HCT116 (cell line): ENCODE measurements around the gene PRKN. TPM values are rescaled to one million over a fixed set of nuclear protein-coding genes. Genes with fewer than 3 reads are reported as not detected.

Experiments used
- ATAC-seq: fragments of 200-7000 bp; cut with Tn5 transposase; 2 replicates; pipeline ENCODE4 v1.9.1; 2020; ENCODE audit warnings: mild to moderate bottlenecking, moderate library complexity
- BruUV-seq: library from RNA; stranded (reverse); fragments of 400-500 nt; replicated peaks from 2 replicates; lab custom pipeline; 2021; lab: Mats Ljungman, UMichigan
- CTCF ChIA-PET: fragments of 300-600 bp; sonication (Branson Sonifier 250); formaldehyde crosslinking; loops from one replicate; lab custom pipeline; 2021; ENCODE audit warnings: antibody characterized with exemption; lab: Charles Lee
- POLR2A ChIA-PET: fragments of 300-600, 350-600 bp; sonication (Branson Sonifier 250); formaldehyde crosslinking; loops from one replicate; lab custom pipeline; 2021; ENCODE audit warnings: antibody characterized with exemption; lab: Charles Lee
- RAD21 ChIA-PET, 2 experiments: fragments of 300-600 bp; sonication (Branson Sonifier 250); formaldehyde crosslinking; loops; one replicate each; lab custom pipeline; 2023; ENCODE audit warnings: low total read pairs in 2 of 2; ENCODE audit not compliant: uncharacterized antibody in 2 of 2, unreplicated experiment in 2 of 2, low non-redundant PET in 1 of 2; lab: Charles Lee
- DNase-seq: peaks from one replicate; pipeline ENCODE4 v3.0.0-alpha.2; 2010; ENCODE audit warnings: low read depth, low spot score
- H2AFZ ChIP-seq: fragments of 200-600 bp; shearing (Covaris generic), sonication (generic); 2 replicates; pipeline ENCODE4 v1.6.1; 2017; ENCODE audit warnings: low read depth, mixed run types, mixed read lengths, antibody characterized with exemption, low read length; ENCODE audit not compliant: poor library complexity, severe bottlenecking
- H3K27ac ChIP-seq: 2 replicates; pipeline ENCODE4 v1.5.1; 2012; ENCODE audit warnings: low read depth, low read length
- H3K27me3 ChIP-seq: fragments of 200-600 bp; sonication (generic); 2 replicates; pipeline ENCODE4 v1.6.1; 2016; ENCODE audit warnings: mixed run types, low read length, mixed read lengths; ENCODE audit not compliant: insufficient read depth
- H3K36me3 ChIP-seq, 2 experiments: fragments of 200-500 bp in 1 of 2; fragments of 200-600 bp in 1 of 2; sonication (Bioruptor generic) in 1 of 2; sonication (generic) in 1 of 2; 2 replicates each; pipeline versions ENCODE4 v1.5.1 to v1.6.1; 2014 to 2016; ENCODE audit warnings: low read length in 2 of 2, inconsistent platforms in 1 of 2, mixed read lengths in 1 of 2, mixed run types in 1 of 2; ENCODE audit not compliant: insufficient read depth in 2 of 2, control insufficient read depth in 1 of 2
- H3K4me1 ChIP-seq, 2 experiments: fragments of 200-600 bp in 1 of 2; sonication (generic) in 1 of 2; 2 replicates each; pipeline versions ENCODE4 v1.5.1 to v1.6.1; 2012 to 2017; ENCODE audit warnings: low read length in 2 of 2, inconsistent platforms in 1 of 2, mild to moderate bottlenecking in 1 of 2, mixed read lengths in 1 of 2, mixed run types in 1 of 2, moderate library complexity in 1 of 2; ENCODE audit not compliant: insufficient read depth in 2 of 2, control insufficient read depth in 1 of 2
- H3K4me2 ChIP-seq: fragments of 200-600 bp; sonication (generic); 2 replicates; pipeline ENCODE4 v1.6.1; 2017; ENCODE audit warnings: mixed run types, low read length, mixed read lengths
- H3K4me3 ChIP-seq, 2 experiments: fragments of 200-600 bp in 1 of 2; sonication (generic) in 1 of 2; replicated peaks in 1 of 2; 2 replicates each; pipeline ENCODE4 v1.5.1; 2011 to 2016; ENCODE audit warnings: low read length in 2 of 2, control low read depth in 1 of 2, low read depth in 1 of 2, mild to moderate bottlenecking in 1 of 2, mixed read lengths in 1 of 2, mixed run types in 1 of 2
- H3K79me2 ChIP-seq: fragments of 200-600 bp; sonication (generic); 2 replicates; pipeline ENCODE4 v1.6.1; 2017; ENCODE audit warnings: mild to moderate bottlenecking, mixed run types, low read length, moderate library complexity, mixed read lengths; ENCODE audit not compliant: insufficient read depth
- H3K9ac ChIP-seq: fragments of 200-600 bp; sonication (generic); 2 replicates; pipeline ENCODE4 v1.6.1; 2016; ENCODE audit warnings: low read length, mixed read lengths
- H3K9me2 ChIP-seq: fragments of 200-600 bp; sonication (generic), shearing (Covaris generic); 2 replicates; pipeline ENCODE4 v1.6.1; 2017; ENCODE audit warnings: mixed run types, mild to moderate bottlenecking, moderate library complexity; ENCODE audit not compliant: insufficient read depth
- H3K9me3 ChIP-seq, 2 experiments: fragments of 200-500 bp in 1 of 2; fragments of 200-600 bp in 1 of 2; sonication (Bioruptor generic) in 1 of 2; sonication (generic) in 1 of 2; 2 replicates each; pipeline ENCODE4 v1.6.1; 2014 to 2017; ENCODE audit warnings: low read length in 2 of 2, mixed read lengths in 2 of 2, inconsistent platforms in 1 of 2, low read depth in 1 of 2, mild to moderate bottlenecking in 1 of 2, mixed run types in 1 of 2, moderate library complexity in 1 of 2; ENCODE audit not compliant: control insufficient read depth in 1 of 2, insufficient read depth in 1 of 2
- H4K20me1 ChIP-seq: fragments of 200-600 bp; sonication (generic), shearing (Covaris generic); 2 replicates; pipeline ENCODE4 v1.6.1; 2017; ENCODE audit warnings: mixed run types, mild to moderate bottlenecking, moderate library complexity; ENCODE audit not compliant: insufficient read depth
- CBX3 ChIP-seq: IDR thresholded peaks from 2 replicates; pipeline ENCODE4 v1.6.1; 2012; ENCODE audit warnings: low read depth
- CEBPB ChIP-seq: IDR thresholded peaks from 2 replicates; pipeline ENCODE4 v1.6.1; 2012; ENCODE audit warnings: low read depth
- CTCF ChIP-seq, 3 experiments: fragments of 200-600 bp in 1 of 3; sonication (generic) in 1 of 3; IDR thresholded peaks in 2 of 3; conservative IDR thresholded peaks in 1 of 3; 2 replicates each; pipeline ENCODE4 v1.5.1; 2012 to 2017; ENCODE audit warnings: low read depth in 2 of 3, low read length in 2 of 3, antibody characterized with exemption in 1 of 3, borderline replicate concordance in 1 of 3, control low read depth in 1 of 3, mild to moderate bottlenecking in 1 of 3, mixed read lengths in 1 of 3, mixed run types in 1 of 3, moderate library complexity in 1 of 3; ENCODE audit not compliant: insufficient read depth in 1 of 3
- EGR1 ChIP-seq: IDR thresholded peaks from 2 replicates; pipeline ENCODE4 v1.6.1; 2012; ENCODE audit warnings: low read depth
- EZH2 ChIP-seq: fragments of 200-600 bp; sonication (generic); IDR thresholded peaks from 2 replicates; pipeline ENCODE4 v1.6.1; 2017; ENCODE audit warnings: antibody characterized with exemption, mixed run types
- EZH2phosphoT487 ChIP-seq: fragments of 200-600 bp; IDR thresholded peaks from 2 replicates; pipeline ENCODE4 v1.6.1; 2018; ENCODE audit warnings: antibody characterized with exemption, borderline replicate concordance
- JUND ChIP-seq: IDR thresholded peaks from 2 replicates; pipeline ENCODE4 v1.6.1; 2012
- POLR2A ChIP-seq: IDR thresholded peaks from 2 replicates; pipeline ENCODE4 v1.7.0; 2011; ENCODE audit warnings: borderline replicate concordance; ENCODE audit not compliant: insufficient read depth, insufficient read length; ENCODE audit errors: extremely low read depth
- POLR2AphosphoS5 ChIP-seq: IDR thresholded peaks from 2 replicates; pipeline ENCODE4 v1.6.1; 2011; ENCODE audit warnings: mild to moderate bottlenecking, low read depth, low read length, moderate library complexity
- SIN3A ChIP-seq: IDR thresholded peaks from 2 replicates; pipeline ENCODE4 v1.6.1; 2012; ENCODE audit warnings: low read depth
- SP1 ChIP-seq: IDR thresholded peaks from 2 replicates; pipeline ENCODE4 v1.6.1; 2012; ENCODE audit warnings: low read depth
- SRF ChIP-seq: IDR thresholded peaks from 2 replicates; pipeline ENCODE4 v1.6.1; 2012; ENCODE audit warnings: low read depth
- TCF7L2 ChIP-seq: IDR thresholded peaks from 2 replicates; pipeline ENCODE4 v1.7.0; 2011; ENCODE audit warnings: borderline replicate concordance, inconsistent platforms; ENCODE audit not compliant: insufficient read depth, insufficient read length; ENCODE audit errors: extremely low read depth
- YY1 ChIP-seq: IDR thresholded peaks from 2 replicates; pipeline ENCODE4 v1.6.1; 2011; ENCODE audit warnings: low read length, low read depth, moderate library complexity, mild to moderate bottlenecking; ENCODE audit not compliant: insufficient replicate concordance; ENCODE audit errors: extremely low read depth
- ZFX ChIP-seq: fragments of 450-650 bp; IDR thresholded peaks from 2 replicates; pipeline ENCODE4 v1.6.1; 2017
- ZNF274 ChIP-seq: fragments of 200-500 bp; sonication (Bioruptor generic); IDR thresholded peaks from 2 replicates; pipeline ENCODE4 v1.6.1; 2014; ENCODE audit warnings: mild to moderate bottlenecking, low read depth, low read length, inconsistent platforms
- intact Hi-C: fragments of 100-400 bp; cut with micrococcal nuclease; formaldehyde crosslinking; loops from 2 replicates; pipeline ENCODE4 v1.10.0; 2022
- total RNA-seq: library from RNA; stranded (reverse); gene quantifications from one replicate; pipeline ENCODE4 v1.2.1, GENCODE V29; 2021; ENCODE audit not compliant: unreplicated experiment
- TF ChIP-seq, protein P1 (sequence below): IDR thresholded peaks from 2 replicates; pipeline ENCODE4 v1.6.1; 2011; ENCODE audit warnings: mild to moderate bottlenecking, low read length, moderate library complexity; ENCODE audit not compliant: insufficient replicate concordance; ENCODE audit errors: extremely low read depth

The PRKN gene
- total RNA-seq, 1 experiment from 2014 or later: 2.6 TPM

GRCh38 chr6:162260027-162260426, 467.5 kb downstream of the PRKN start:
- no peaks in the 10 kb centered on the region; a peak in 1 of 4 replicates for H3K9me3 ChIP-seq
- H3K36me3 ChIP-seq: no peaks in the 10 kb centered on the region
- BruUV-seq: no TSS peak
- RAD21 ChIA-PET: no interaction called here
- H4K20me1 ChIP-seq: no peaks in the 10 kb centered on the region
- H3K4me1 ChIP-seq: no peaks in the 10 kb centered on the region
- no peaks in the 10 kb centered on the region for H3K27me3 ChIP-seq
- no peaks in the 10 kb centered on the region for H3K9me2 ChIP-seq
- no peak overlapping the region for H3K9ac ChIP-seq
- DNase-seq: no peak
- H3K4me2 ChIP-seq: no peak overlapping the region
- intact Hi-C loops: no loop called here
- no peak overlapping the region for H3K4me3 ChIP-seq
- CTCF ChIA-PET: no interaction called here
- H2AFZ ChIP-seq: no peak overlapping the region
- no peaks in the 10 kb centered on the region for H3K79me2 ChIP-seq
- ATAC-seq: no peak
- POLR2A ChIA-PET: no interaction called here
- no peak overlapping the region for H3K27ac ChIP-seq
- TF ChIP-seq EZH2phosphoT487 (no peak), EGR1 (no peak), EZH2 (no peak), SP1 (no peak), CBX3 (no peak), SRF (no peak), YY1 (no peak), ZNF274 (no peak), CEBPB (no peak), POLR2AphosphoS5 (no peak), SIN3A (no peak), JUND (no peak), CTCF (IDR thresholded peaks at IDR 0.05 in 2 of 3, conservative IDR thresholded peaks at IDR 0.05 in 1 of 3; ENCODE audit: borderline replicate concordance in 1 of 3, insufficient read depth in 1 of 3, low read depth in 2 of 3, low read length in 2 of 3) (no peak), ZFX (no peak), POLR2A (no peak), TCF7L2 (no peak)
- TF ChIP-seq, protein P1, sequence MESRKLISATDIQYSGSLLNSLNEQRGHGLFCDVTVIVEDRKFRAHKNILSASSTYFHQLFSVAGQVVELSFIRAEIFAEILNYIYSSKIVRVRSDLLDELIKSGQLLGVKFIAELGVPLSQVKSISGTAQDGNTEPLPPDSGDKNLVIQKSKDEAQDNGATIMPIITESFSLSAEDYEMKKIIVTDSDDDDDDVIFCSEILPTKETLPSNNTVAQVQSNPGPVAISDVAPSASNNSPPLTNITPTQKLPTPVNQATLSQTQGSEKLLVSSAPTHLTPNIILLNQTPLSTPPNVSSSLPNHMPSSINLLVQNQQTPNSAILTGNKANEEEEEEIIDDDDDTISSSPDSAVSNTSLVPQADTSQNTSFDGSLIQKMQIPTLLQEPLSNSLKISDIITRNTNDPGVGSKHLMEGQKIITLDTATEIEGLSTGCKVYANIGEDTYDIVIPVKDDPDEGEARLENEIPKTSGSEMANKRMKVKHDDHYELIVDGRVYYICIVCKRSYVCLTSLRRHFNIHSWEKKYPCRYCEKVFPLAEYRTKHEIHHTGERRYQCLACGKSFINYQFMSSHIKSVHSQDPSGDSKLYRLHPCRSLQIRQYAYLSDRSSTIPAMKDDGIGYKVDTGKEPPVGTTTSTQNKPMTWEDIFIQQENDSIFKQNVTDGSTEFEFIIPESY: no peak
- TF ChIP-seq, all 23 proteins: peak for 0
